ENCODE results near the gene AGBL2.

- TF ChIP-seq, protein P1, sequence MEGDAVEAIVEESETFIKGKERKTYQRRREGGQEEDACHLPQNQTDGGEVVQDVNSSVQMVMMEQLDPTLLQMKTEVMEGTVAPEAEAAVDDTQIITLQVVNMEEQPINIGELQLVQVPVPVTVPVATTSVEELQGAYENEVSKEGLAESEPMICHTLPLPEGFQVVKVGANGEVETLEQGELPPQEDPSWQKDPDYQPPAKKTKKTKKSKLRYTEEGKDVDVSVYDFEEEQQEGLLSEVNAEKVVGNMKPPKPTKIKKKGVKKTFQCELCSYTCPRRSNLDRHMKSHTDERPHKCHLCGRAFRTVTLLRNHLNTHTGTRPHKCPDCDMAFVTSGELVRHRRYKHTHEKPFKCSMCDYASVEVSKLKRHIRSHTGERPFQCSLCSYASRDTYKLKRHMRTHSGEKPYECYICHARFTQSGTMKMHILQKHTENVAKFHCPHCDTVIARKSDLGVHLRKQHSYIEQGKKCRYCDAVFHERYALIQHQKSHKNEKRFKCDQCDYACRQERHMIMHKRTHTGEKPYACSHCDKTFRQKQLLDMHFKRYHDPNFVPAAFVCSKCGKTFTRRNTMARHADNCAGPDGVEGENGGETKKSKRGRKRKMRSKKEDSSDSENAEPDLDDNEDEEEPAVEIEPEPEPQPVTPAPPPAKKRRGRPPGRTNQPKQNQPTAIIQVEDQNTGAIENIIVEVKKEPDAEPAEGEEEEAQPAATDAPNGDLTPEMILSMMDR (IDR thresholded peaks at IDR 0.05), result no peak
- TF ChIP-seq EP300 (IDR thresholded peaks at IDR 0.05), result no peak
Measured at GRCh38 chr11:47620836-47621378, 94.3 kb downstream of the AGBL2 start.

Measured in upper lobe of left lung (tissue), 4 donors.